Bronchial epithelial cell (primary cell): Measurements from ENCODE around the gene DPEP1. TPM values are rescaled to one million over a fixed set of nuclear protein-coding genes. Genes with fewer than 3 reads are reported as not detected.

Source experiments
- DNase-seq: peaks from one replicate; pipeline ENCODE4 v3.0.0-alpha.2; 2010; ENCODE audit warnings: low read depth
- FAIRE-seq: peaks from 2 replicates; lab custom pipeline; 2011; peaks lifted over from hg19 to GRCh38; lab: Jason Lieb, UNC
- H3K27me3 ChIP-seq: 2 replicates; pipeline ENCODE4 v1.5.1; 2011; ENCODE audit warnings: low read length; ENCODE audit not compliant: control insufficient read depth, insufficient read depth
- H3K36me3 ChIP-seq: 2 replicates; pipeline ENCODE4 v1.5.1; 2011; ENCODE audit warnings: low read length; ENCODE audit not compliant: control insufficient read depth, insufficient read depth
- H3K4me3 ChIP-seq: 2 replicates; pipeline ENCODE4 v1.5.1; 2011; ENCODE audit warnings: mild to moderate bottlenecking, low read depth, low read length, control low read depth
- CTCF ChIP-seq: IDR thresholded peaks from 2 replicates; pipeline ENCODE4 v1.5.1; 2011; ENCODE audit warnings: mild to moderate bottlenecking, moderate library complexity, low read length, control low read depth, inconsistent platforms; ENCODE audit not compliant: insufficient read depth, severe bottlenecking
- total RNA-seq: library from RNA; depleted of rRNA; stranded (reverse); fragments of >200 nt; gene quantifications from 2 replicates; pipeline ENCODE4 v1.2.1, GENCODE V29; 2014

The DPEP1 gene
- total RNA-seq, 1 donor from 2014 or later = 0.26 TPM

- no peak for TF ChIP-seq CTCF
- Histone ChIP-seq H3K4me3 (no peak overlapping the region), H3K27me3 (no peaks in the 10 kb centered on the region), H3K36me3 (no peaks in the 10 kb centered on the region)
- DNase-seq (no peak), FAIRE-seq (no peak)
Measured at GRCh38 chr16:89588413-89589109, 24.9 kb upstream of the DPEP1 start.

GRCh38 chr16:89589241-89589926, 24.1 kb upstream of the DPEP1 start:
- TF ChIP-seq CTCF = no peak
- Histone ChIP-seq H3K27me3 (no peaks in the 10 kb centered on the region), H3K36me3 (no peaks in the 10 kb centered on the region), H3K4me3 (no peak overlapping the region)
- FAIRE-seq (no peak), DNase-seq (no peak)

- DNase-seq (no peak), FAIRE-seq (no peak)
- H3K4me3 ChIP-seq = no peak overlapping the region
- TF ChIP-seq CTCF = no peak
- no peaks in the 10 kb centered on the region for H3K27me3 ChIP-seq
- H3K36me3 ChIP-seq = no peaks in the 10 kb centered on the region
Measured at GRCh38 chr16:89593841-89594240, 19.6 kb upstream of the DPEP1 start.

GRCh38 chr16:89595330-89596060, 17.9 kb upstream of the DPEP1 start:
- Histone ChIP-seq H3K4me3 (no peak overlapping the region), H3K36me3 (no peaks in the 10 kb centered on the region), H3K27me3 (no peaks in the 10 kb centered on the region)
- FAIRE-seq = peak; percentile 23
- no peak for TF ChIP-seq CTCF
- no peak for DNase-seq

GRCh38 chr16:89596061-89596689, 17.3 kb upstream of the DPEP1 start:
- H3K36me3 ChIP-seq = no peaks in the 10 kb centered on the region
- TF ChIP-seq CTCF = no peak
- H3K27me3 ChIP-seq = no peaks in the 10 kb centered on the region
- DNase-seq (no peak), FAIRE-seq (peak; percentile 18)
- H3K4me3 ChIP-seq = no peak overlapping the region
